Lower lobe of right lung (tissue), 2 donors: Measurements from ENCODE around the gene BCL2. TPM values are rescaled to one million over a fixed set of nuclear protein-coding genes. Genes with fewer than 3 reads are reported as not detected.

ENCODE experiments used
- ATAC-seq, 2 donors: fragments of 200-7000 bp; cut with Tn5 transposase; one replicate each; pipeline ENCODE4 v1.9.1; 2020 to 2022; ENCODE audit warnings: mild to moderate bottlenecking in 2 of 2, moderate library complexity in 2 of 2
- DNase-seq: peaks from one replicate; pipeline ENCODE4 v3.0.0-alpha.2; 2020
- H3K27ac ChIP-seq: fragments of 200-600 bp; one replicate; pipeline ENCODE4 v1.8.0; 2022
- H3K27me3 ChIP-seq: fragments of 200-600 bp; one replicate; pipeline ENCODE4 v1.8.0; 2022; ENCODE audit warnings: low read depth
- H3K36me3 ChIP-seq: fragments of 200-600 bp; one replicate; pipeline ENCODE4 v1.8.0; 2022; ENCODE audit warnings: mild to moderate bottlenecking
- H3K4me1 ChIP-seq: fragments of 200-600 bp; one replicate; pipeline ENCODE4 v1.8.0; 2022
- H3K4me3 ChIP-seq: fragments of 200-600 bp; one replicate; pipeline ENCODE4 v1.8.0; 2022; ENCODE audit warnings: mild to moderate bottlenecking
- H3K9me3 ChIP-seq: fragments of 200-600 bp; one replicate; pipeline ENCODE4 v1.8.0; 2022
- CTCF ChIP-seq: fragments of 200-600 bp; IDR thresholded peaks from one replicate; pipeline ENCODE4 v1.8.0; 2022; ENCODE audit warnings: antibody characterized with exemption, mild to moderate bottlenecking
- intact Hi-C: fragments of 100-400 bp; cut with DNase I; formaldehyde crosslinking; loops from one replicate; pipeline ENCODE4 v1.11.0; 2022
- total RNA-seq: library from RNA; stranded (reverse); fragmentation: NEBNext Ultra II Directional; extraction: Animal tissue kit (Norgen Biotek cat#: 25700); gene quantifications from one replicate; pipeline ENCODE4 v1.2.1, GENCODE V29; 2021
- donor health status: DM: no; HTN: yes; CAD: no; lungs with severe emphysema.

The BCL2 gene
- total RNA-seq, 1 donor from 2014 or later = 11.0 TPM

- no peak for DNase-seq
- ATAC-seq = no peak
- Histone ChIP-seq H3K9me3 (no peaks in the 10 kb centered on the region), H3K4me1 (no peaks in the 10 kb centered on the region), H3K36me3 (no peaks in the 10 kb centered on the region), H3K4me3 (no peak overlapping the region), H3K27me3 (no peaks in the 10 kb centered on the region), H3K27ac (no peak overlapping the region)
- intact Hi-C loops = no loop called here
- no peak for TF ChIP-seq CTCF
Measured at GRCh38 chr18:63084219-63084618, 235.3 kb downstream of the BCL2 start.

DNA sequence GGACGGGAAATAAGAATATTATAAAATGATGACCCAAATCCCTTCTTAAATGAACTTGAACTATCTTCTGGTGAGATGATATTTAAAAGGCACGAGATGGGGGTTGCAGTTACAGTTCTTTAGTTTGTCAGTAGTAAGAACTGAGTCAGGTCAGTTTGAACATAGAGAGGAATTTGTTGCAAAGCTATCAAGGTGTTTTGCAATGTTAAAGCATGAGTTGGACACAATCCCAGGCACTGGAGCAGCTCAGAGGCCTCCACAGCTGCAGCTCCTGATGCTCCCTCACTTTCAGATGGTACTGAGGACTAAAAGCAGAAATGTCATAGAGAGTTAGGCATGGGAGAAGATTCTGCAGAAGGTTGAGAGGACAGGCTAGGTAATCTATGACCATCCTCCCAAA lies 236.0 kb downstream of the BCL2 start:
- H3K27me3 ChIP-seq = no peaks in the 10 kb centered on the region
- no peaks in the 10 kb centered on the region for H3K9me3 ChIP-seq
- no peak for TF ChIP-seq CTCF
- H3K4me3 ChIP-seq = no peak overlapping the region
- ATAC-seq (no peak), DNase-seq (no peak)
- no peaks in the 10 kb centered on the region for H3K4me1 ChIP-seq
- intact Hi-C loops = no loop called here
- no peak overlapping the region for H3K27ac ChIP-seq
- no peaks in the 10 kb centered on the region for H3K36me3 ChIP-seq

DNA sequence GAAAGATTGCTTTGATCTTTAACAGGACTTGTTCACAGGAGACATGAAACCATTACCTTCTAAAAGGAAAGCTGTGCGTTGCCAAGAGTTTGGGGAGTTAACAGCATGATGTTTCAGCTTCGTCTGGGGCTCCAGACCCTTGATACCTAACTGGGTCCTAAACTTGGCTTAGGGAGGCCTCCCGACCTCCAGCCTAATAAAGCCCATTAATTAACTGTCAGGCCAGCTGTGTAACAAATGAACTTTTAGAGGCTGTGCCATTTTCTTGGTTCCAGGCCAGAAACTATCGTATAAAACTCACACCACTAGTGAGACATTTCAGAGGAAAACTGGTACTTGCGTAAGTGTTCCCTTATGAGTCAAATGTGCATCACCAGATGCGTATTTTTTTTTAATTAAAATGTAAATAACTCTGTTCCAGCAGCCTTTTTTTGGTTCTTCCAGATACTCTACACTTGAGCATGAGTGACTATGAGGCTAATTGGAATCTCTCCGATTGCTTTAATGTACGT lies 236.5 kb downstream of the BCL2 start:
- intact Hi-C loops = no loop called here
- Histone ChIP-seq H3K4me3 (no peak overlapping the region), H3K27me3 (no peaks in the 10 kb centered on the region), H3K4me1 (no peaks in the 10 kb centered on the region), H3K27ac (no peak overlapping the region), H3K36me3 (no peaks in the 10 kb centered on the region), H3K9me3 (no peaks in the 10 kb centered on the region)
- DNase-seq = no peak
- no peak for TF ChIP-seq CTCF
- no peak for ATAC-seq

DNA sequence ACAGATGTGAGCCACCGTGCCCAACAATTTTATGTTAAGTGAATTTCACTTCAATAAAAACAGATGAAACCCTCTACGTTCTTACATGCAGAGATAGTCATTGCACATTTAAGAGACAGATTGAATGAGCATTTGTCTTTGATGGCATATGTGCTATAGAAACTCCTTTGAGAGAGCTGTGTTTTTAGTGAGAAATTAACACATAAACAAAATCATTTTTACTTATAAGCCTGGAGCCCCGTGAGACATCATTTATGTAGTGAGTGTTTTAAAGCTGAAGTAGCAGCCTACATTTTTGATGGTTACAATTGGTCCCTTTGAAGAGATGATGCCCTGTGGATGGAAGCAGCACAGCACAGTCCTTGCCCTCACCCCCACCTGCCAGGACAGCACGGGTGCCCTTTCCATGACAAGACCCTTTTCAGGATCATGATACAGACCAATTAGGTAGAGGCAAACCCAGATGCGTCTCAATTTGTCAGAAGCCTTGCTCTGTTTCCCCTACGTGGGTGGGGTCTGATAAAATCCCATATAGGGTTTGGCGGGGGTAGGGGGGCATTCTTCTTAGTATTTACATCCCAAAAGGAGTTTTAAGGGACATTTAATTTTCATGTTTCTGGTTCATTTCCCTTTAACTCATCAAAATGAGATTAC lies 237.1 kb downstream of the BCL2 start:
- Histone ChIP-seq H3K4me1 (no peaks in the 10 kb centered on the region), H3K9me3 (no peaks in the 10 kb centered on the region), H3K36me3 (no peaks in the 10 kb centered on the region), H3K27me3 (no peaks in the 10 kb centered on the region), H3K27ac (no peak overlapping the region), H3K4me3 (no peak overlapping the region)
- no peak for DNase-seq
- intact Hi-C loops = no loop called here
- no peak for ATAC-seq
- TF ChIP-seq CTCF = no peak

DNA sequence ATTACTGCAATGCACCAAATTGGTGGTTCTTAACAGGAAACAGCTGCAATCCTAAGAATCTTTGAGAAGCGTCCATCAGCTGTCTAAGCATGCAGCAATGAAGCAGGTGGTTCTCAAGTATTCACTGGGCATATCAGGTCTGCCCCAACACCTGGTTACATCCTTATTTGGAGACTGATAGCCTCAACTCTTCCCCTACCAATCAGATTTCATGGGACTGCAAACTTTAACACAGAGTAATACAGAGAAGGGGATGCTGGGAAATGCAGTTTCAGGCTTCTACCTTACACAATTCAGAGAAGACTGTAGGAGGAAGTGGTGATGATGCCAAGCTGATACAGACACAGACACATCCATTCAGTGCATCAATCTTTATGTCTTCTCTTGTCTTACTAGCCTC lies 240.5 kb downstream of the BCL2 start:
- Histone ChIP-seq H3K27ac (no peak overlapping the region), H3K9me3 (no peaks in the 10 kb centered on the region), H3K4me3 (no peak overlapping the region), H3K36me3 (no peaks in the 10 kb centered on the region), H3K4me1 (peaks cover 4% of the 10 kb centered on the region), H3K27me3 (no peaks in the 10 kb centered on the region)
- intact Hi-C loops = no loop called here
- peak in 1 of 2 donors; percentile 58 for ATAC-seq
- no peak for TF ChIP-seq CTCF
- no peak for DNase-seq
